ENCODE measurements around the gene ZBTB49. TPM values are rescaled to one million over a fixed set of nuclear protein-coding genes. Genes with fewer than 3 reads are reported as not detected.

ZBTB49 gene
- total and polyA plus RNA-seq, 9 donors = 5.5 to 13.4 (median 8.3) TPM

DNA sequence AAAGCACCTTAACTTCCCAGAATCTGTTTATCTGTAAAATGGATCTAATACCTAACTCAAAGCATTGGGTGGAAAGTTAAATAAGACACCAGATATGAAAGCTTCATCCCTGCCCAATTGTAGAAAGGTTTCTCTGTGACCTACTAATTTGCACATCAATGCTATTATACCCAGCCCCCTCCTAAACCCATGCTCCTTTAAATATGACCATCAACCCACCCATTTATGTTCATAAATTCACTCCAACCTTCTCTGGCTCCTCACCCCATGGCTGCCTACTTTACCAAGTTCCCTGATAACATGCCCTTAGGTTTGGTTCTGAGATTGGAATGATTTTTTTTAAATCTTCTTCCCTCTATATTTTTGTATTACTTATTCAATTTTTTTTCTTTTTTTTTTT, 2.0 kb upstream of the ZBTB49 start:
- Histone ChIP-seq H3K4me1 (ENCODE audit: insufficient read depth) (peaks cover 15% of the 10 kb centered on the region), H3K27me3 (no peaks in the 10 kb centered on the region), H3K9me3 (no peaks in the 10 kb centered on the region), H3K4me3 (no peak overlapping the region), H3K36me3 (no peaks in the 10 kb centered on the region), H3K27ac (no peak overlapping the region)
- intact Hi-C loops (cut with DNase I) = no loop called here
- TF ChIP-seq POLR2A (IDR thresholded peaks at IDR 0.05) (no peak), EP300 (IDR thresholded peaks at IDR 0.05) (no peak)
- TF ChIP-seq, protein P1, sequence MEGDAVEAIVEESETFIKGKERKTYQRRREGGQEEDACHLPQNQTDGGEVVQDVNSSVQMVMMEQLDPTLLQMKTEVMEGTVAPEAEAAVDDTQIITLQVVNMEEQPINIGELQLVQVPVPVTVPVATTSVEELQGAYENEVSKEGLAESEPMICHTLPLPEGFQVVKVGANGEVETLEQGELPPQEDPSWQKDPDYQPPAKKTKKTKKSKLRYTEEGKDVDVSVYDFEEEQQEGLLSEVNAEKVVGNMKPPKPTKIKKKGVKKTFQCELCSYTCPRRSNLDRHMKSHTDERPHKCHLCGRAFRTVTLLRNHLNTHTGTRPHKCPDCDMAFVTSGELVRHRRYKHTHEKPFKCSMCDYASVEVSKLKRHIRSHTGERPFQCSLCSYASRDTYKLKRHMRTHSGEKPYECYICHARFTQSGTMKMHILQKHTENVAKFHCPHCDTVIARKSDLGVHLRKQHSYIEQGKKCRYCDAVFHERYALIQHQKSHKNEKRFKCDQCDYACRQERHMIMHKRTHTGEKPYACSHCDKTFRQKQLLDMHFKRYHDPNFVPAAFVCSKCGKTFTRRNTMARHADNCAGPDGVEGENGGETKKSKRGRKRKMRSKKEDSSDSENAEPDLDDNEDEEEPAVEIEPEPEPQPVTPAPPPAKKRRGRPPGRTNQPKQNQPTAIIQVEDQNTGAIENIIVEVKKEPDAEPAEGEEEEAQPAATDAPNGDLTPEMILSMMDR (IDR thresholded peaks at IDR 0.05) = no peak
- DNase-seq = no peak

DNA sequence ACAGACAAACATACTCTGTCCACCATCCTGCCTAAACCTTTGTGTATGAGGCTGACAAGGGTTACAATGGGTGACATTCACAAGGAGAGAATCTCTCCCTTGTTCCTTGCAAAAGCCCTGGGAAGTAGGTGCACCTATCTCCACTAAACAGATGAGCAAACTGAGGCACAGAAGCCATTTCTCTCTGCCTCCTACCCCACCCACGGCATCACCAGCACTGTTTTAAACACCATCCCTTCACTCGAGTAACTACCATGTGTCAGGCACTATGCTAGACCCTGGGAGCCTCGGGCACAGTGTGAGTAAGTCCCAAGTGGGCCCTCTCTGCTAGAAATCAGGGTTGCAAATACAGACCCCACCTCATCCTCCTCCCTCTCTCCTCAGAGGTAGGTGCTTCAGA, 996 bp upstream of the ZBTB49 start:
- DNase-seq = no peak
- Histone ChIP-seq H3K9me3 (no peaks in the 10 kb centered on the region), H3K4me3 (peak overlapping the region; percentile 76), H3K36me3 (no peaks in the 10 kb centered on the region), H3K27ac (no peak overlapping the region), H3K27me3 (no peaks in the 10 kb centered on the region), H3K4me1 (ENCODE audit: insufficient read depth) (peaks cover 15% of the 10 kb centered on the region)
- intact Hi-C loops (cut with DNase I) = no loop called here
- 16 to 23% (median 16%) methylated on average over 3 of the region's 3 CpGs for WGBS, 3 donors
- TF ChIP-seq POLR2A (IDR thresholded peaks at IDR 0.05) (no peak), EP300 (IDR thresholded peaks at IDR 0.05) (no peak)
- TF ChIP-seq, protein P1 (IDR thresholded peaks at IDR 0.05) = no peak

DNA sequence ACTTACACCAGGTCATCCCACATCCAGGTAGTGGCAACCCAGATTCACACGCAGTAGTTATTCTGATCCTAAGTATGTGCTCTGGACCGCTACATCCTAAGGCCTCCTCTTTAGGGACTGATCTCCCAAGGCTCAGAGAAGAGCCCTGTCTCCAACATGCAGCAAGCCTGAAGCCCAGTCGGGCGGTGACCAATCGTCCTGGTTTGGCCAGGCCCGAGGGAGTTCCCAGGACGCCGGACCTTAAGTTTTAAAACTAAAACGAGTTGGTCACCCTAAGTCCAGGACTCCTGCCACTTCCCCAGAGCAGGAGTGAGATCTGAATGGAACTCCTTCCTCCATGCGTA, 482 bp upstream of the ZBTB49 start:
- TF ChIP-seq, protein P1 (IDR thresholded peaks at IDR 0.05) = no peak
- TF ChIP-seq POLR2A (IDR thresholded peaks at IDR 0.05) = no peak
- TF ChIP-seq EP300 (IDR thresholded peaks at IDR 0.05) = no peak
- peak overlapping the region in 1 of 2 donors; percentile 77 for H3K27ac ChIP-seq
- intact Hi-C loops (cut with DNase I) = no loop called here
- DNase-seq = peak in 1 of 5 donors; percentile 20
- H3K4me3 ChIP-seq = peak overlapping the region; percentile 76
- H3K27me3 ChIP-seq = no peaks in the 10 kb centered on the region
- H3K4me1 ChIP-seq (ENCODE audit: insufficient read depth) = peaks cover 15% of the 10 kb centered on the region
- WGBS, 3 donors = 0 to 1% (median 0%) methylated on average over 10 of the region's 10 CpGs
- no peaks in the 10 kb centered on the region for H3K36me3 ChIP-seq
- H3K9me3 ChIP-seq = no peaks in the 10 kb centered on the region

DNA sequence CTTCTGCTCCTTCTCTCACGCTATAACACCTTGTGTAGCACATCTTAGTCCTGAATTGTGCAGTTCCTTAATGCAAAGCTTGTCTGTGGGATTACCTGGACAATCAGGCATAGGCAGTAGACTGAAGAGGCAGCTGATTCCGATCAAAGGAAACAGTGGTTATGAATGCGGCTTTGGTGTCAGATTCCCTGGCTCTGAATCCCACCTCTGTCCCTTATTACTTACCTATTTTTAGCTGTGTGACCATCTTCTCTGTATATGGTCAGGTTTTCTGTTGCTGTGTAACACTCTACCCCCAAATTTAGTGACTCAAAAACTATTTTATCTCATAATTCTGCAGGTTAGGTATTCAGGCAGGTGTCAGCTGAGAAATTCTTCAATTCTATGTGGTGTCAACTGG, 3.2 kb downstream of the ZBTB49 start:
- 97 to 99% (median 99%) methylated on average over 3 of the region's 3 CpGs for WGBS, 3 donors
- no peak for DNase-seq

More for the DNA sequence above, 3.2 kb downstream of the ZBTB49 start:
- TF ChIP-seq EP300 (IDR thresholded peaks at IDR 0.05) = no peak
- TF ChIP-seq, protein P1 (IDR thresholded peaks at IDR 0.05) = no peak
- no peak for TF ChIP-seq POLR2A (IDR thresholded peaks at IDR 0.05)
- Histone ChIP-seq H3K4me3 (no peak overlapping the region), H3K4me1 (ENCODE audit: insufficient read depth) (peaks cover 11% of the 10 kb centered on the region), H3K27me3 (no peaks in the 10 kb centered on the region), H3K36me3 (no peaks in the 10 kb centered on the region), H3K27ac (no peak overlapping the region), H3K9me3 (no peaks in the 10 kb centered on the region)
- intact Hi-C loops (cut with DNase I) = no loop called here

Measured in ovary (tissue), 9 donors.